ENCODE measurements around the gene JMJD7.

The JMJD7 gene

GRCh38 chr15:41848631-41849030, 20.7 kb downstream of the JMJD7 start:
- DNase-seq = no peak

GRCh38 chr15:41849204-41849603, 21.3 kb downstream of the JMJD7 start:
- DNase-seq = no peak

DNA sequence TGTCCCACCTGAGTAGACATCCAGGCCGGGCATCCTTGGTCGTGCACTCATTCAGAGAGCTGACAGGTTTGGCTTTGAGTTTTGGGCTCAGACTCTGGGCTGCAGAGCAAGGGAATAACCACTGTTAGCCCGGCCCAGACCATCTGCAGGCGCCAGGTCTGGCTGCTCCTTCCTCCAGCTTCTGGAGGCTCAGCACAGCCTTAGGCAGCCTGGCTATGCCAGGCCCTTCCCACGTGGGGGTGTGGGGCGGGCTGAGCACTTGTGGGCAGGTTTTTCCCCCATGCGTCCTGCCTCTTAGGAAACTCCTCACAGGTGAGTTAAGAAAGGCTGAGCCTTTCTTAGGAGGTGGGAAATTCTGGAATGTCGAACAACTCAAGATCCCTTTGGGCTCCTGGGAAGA, 22.0 kb downstream of the JMJD7 start:
- no peak for DNase-seq

- DNase-seq = no peak
These were observed 22.7 kb downstream of the JMJD7 start for GRCh38 chr15:41850482-41851166.

DNA sequence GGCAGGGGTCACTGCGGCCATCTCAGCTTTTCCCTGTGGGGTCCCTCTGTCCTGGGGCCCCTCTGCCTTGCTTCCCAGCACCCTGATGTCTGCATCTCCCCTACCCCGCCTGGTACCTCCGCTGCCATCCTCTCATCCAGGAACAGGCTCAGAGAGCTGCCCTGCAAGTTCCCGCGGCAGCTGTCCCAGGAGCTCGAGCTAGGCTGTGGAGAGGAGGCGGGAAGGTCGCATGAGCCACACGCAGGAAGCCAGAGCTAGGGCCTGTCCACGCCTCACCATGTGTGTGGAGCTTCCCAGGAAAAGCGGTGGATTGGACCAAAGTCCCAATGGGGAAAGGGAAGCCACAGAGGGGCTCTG, 23.3 kb downstream of the JMJD7 start:
- DNase-seq = no peak

DNA sequence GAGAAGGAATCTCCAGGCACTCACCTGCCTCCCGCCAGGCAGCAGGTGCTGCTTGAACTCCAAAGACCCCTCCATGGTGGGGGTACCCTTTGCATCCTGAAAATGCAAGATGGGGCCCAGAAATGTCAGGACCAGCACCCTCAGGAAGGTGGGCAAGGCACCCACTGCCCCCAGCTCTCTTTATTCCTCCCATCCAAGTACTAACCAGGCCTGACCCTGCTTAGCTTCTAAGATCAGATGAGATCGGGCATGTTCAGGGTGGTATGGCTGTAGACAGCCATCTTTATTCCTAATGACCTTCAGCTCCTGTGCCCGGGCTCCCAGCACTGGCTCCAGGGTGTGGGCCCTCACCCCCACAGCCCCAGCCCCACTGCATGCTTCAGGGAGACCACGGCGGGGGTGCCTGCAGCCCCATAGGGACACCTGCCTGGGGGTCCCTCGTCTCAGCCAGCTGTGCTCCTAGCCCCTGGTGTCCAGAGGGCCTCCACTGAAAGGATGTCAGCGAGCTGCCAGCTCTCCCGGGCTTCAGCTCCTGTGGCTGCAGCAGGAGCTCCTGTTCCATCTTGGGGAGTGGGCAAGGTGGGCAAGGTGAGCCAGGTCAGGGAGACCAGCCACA, 24.0 kb downstream of the JMJD7 start:
- no peak for DNase-seq

GRCh38 chr15:41852736-41853590, 25.1 kb downstream of the JMJD7 start:
- no peak for DNase-seq

GRCh38 chr15:41853831-41854230, 25.9 kb downstream of the JMJD7 start:
- DNase-seq = no peak

DNA sequence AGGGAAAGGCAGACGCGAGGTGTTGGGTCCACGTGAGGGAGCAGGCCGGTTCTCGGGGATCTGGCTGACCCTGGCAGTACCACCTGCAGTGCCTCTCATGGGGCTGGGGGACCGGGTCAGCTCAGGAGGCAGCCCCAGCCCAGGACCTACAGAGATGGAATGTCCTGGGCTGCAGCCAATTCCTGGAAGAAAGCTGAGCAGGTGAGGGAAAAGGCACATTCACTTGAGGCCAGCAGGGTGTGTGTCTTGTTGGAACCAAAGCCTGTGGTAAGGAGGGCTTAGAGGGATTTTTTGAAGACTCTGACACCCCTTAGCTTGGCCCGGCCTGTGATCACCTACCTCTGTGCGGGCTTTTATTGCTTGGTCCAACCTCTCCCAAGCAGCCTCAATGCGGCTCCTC, 26.6 kb downstream of the JMJD7 start:
- DNase-seq = no peak

- no peak for DNase-seq
These were observed 27.5 kb downstream of the JMJD7 start for GRCh38 chr15:41855261-41855961.

DNA sequence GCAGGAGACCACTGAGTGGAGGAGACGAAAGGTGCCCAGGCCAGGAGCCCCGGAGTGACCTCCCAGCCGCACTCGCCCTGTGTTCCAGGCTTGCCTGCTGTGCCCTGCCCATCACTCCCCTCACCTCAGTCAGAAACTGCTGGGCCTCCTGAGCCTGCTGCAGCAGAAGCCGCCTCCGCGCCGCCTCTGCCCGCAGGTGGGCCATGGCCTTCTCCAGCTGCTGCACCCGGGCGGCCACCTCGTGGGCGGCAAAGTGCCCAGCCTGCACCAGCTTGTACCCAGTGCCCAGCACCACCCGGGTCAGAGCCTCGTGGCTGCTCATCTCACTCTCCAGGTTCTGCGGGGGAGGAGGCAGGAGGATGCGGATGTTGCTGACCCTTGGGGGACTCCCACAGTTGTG, 28.4 kb downstream of the JMJD7 start:
- DNase-seq = no peak

DNA sequence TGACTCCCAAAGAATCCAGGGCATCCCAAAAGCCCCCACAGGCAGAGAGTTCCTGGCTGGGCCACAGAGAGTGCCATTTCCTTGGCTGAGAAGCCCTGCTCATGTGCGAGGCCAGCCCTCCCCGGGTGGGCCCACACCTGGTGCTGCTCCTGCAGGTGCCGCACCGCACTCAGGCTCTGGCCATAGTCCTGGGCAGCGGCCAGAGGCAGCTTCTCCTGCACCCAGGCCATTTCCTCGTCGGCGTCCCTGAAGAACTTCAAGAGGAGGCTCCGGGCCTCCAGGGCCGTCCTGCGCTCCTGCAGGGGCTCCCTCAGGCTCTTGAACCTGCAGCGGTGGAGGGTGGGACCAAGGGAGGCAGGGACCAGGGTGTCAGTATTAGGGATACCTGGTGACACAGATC, 28.8 kb downstream of the JMJD7 start:
- no peak for DNase-seq

- no peak for DNase-seq
These were observed 29.4 kb downstream of the JMJD7 start for GRCh38 chr15:41857316-41857715.

GRCh38 chr15:41858756-41859155, 30.9 kb downstream of the JMJD7 start:
- DNase-seq = no peak

GRCh38 chr15:41860049-41860828, 32.3 kb downstream of the JMJD7 start:
- DNase-seq = no peak

GRCh38 chr15:41861736-41862356, 34.0 kb downstream of the JMJD7 start:
- DNase-seq = no peak

DNA sequence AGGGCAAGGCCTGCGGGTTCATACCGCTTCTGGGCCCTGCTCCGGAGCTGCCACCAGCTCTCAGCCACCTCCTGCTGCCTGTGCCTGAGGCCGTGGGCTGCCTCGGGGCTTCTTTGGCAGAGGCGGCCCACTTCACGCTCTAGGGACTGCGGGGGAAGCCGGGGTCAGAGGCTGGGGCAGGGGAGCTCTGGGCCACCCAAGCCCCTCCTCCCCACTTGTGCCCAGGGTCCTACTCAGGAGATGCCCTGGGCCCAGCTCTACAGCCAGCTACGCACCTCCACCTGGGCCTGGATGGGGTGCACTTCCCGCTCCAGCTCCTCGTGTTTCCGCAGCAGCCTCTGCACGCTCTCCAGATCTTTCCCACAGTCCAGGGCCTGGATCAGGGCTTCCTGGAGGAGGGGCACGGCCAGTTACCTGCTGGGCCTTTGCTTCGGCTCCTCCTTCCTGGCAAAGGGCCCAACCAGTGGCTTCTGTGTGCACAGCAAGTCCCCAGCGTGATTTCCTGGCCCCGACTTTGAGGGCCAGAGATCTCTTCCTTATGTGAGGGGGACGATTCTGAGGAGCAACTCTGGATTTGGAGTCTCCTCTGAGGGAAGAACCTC, 34.7 kb downstream of the JMJD7 start:
- DNase-seq = no peak

- no peak for DNase-seq
These were observed 37.7 kb downstream of the JMJD7 start for GRCh38 chr15:41865490-41866055.

DNA sequence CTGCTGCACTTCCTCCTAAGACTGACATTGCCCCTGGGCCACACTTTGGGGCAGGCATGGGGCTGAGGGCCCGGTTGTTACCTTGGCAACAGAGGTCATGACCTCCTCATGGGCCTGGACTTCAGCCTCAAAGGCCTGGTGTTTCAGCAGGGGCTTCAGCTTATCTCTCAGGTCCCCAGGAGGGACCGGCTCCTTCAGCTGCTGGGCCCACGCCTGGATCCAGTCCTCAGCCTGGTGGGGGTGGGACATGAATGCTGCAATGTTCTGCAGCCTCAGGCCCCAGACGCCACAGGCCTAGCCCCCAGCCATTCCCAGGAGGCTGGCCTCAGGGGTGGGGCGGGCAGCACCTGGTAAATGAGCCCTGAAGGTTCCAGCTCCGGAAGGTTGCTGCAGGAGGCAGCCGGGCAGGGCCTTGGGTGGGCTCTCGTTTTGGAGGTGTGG, 38.4 kb downstream of the JMJD7 start:
- DNase-seq = no peak

- no peak for DNase-seq
These were observed 39.1 kb downstream of the JMJD7 start for GRCh38 chr15:41866872-41867579.

GRCh38 chr15:41868321-41868720, 40.4 kb downstream of the JMJD7 start:
- DNase-seq = no peak
